PFSK-1 (cell line): ENCODE data around the gene HEATR9.

ENCODE experiments used
- FOXP2 ChIP-seq: optimal IDR thresholded peaks from 2 replicates; pipeline ENCODE3; 2011; ENCODE audit warnings: borderline replicate concordance, control low read depth, inconsistent platforms; ENCODE audit not compliant: insufficient read depth; ENCODE audit errors: extremely low read length, extremely low read depth
- POLR2AphosphoS5 ChIP-seq: IDR thresholded peaks from 2 replicates; pipeline ENCODE4 v1.6.1; 2012; ENCODE audit warnings: low read depth, mild to moderate bottlenecking, control low read depth, low read length, moderate library complexity
- SIN3A ChIP-seq: IDR thresholded peaks from 2 replicates; pipeline ENCODE4 v1.6.1; 2012; ENCODE audit warnings: mild to moderate bottlenecking, low read length, moderate library complexity, borderline replicate concordance; ENCODE audit not compliant: insufficient read depth
- TAF1 ChIP-seq: IDR thresholded peaks from 2 replicates; pipeline ENCODE4 v1.6.1; 2012; ENCODE audit warnings: low read length, control low read depth, borderline replicate concordance; ENCODE audit not compliant: insufficient read depth
- TF ChIP-seq, protein P1 (sequence below), 2 experiments: IDR thresholded peaks; 2 replicates each; pipeline versions ENCODE4 v1.6.1 to v1.8.0; 2011 to 2012; ENCODE audit warnings: low read depth in 2 of 2, low read length in 2 of 2, control low read depth in 1 of 2, inconsistent platforms in 1 of 2, mild to moderate bottlenecking in 1 of 2, moderate library complexity in 1 of 2; ENCODE audit not compliant: insufficient read depth in 1 of 2

DNA sequence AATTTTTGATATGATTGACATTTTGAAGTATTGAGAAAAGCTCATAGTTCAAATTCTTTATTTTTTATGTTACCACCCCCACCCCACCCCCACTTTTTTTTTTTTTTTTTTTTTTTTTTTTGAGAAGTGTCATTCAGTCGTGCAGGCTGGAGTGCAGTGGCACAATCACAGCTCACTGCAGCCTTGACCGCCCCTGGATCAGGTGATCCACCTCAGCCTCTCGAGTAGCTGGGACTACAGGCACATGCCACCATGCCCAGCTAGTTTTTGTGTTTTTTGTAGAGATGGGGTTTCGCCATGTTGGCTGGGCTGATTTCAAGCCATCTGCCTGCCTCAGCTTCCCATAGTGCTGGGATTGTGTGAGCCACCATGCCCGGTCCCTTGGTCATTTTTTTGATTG lies 52.0 kb downstream of the HEATR9 start:
- TF ChIP-seq, protein P1, sequence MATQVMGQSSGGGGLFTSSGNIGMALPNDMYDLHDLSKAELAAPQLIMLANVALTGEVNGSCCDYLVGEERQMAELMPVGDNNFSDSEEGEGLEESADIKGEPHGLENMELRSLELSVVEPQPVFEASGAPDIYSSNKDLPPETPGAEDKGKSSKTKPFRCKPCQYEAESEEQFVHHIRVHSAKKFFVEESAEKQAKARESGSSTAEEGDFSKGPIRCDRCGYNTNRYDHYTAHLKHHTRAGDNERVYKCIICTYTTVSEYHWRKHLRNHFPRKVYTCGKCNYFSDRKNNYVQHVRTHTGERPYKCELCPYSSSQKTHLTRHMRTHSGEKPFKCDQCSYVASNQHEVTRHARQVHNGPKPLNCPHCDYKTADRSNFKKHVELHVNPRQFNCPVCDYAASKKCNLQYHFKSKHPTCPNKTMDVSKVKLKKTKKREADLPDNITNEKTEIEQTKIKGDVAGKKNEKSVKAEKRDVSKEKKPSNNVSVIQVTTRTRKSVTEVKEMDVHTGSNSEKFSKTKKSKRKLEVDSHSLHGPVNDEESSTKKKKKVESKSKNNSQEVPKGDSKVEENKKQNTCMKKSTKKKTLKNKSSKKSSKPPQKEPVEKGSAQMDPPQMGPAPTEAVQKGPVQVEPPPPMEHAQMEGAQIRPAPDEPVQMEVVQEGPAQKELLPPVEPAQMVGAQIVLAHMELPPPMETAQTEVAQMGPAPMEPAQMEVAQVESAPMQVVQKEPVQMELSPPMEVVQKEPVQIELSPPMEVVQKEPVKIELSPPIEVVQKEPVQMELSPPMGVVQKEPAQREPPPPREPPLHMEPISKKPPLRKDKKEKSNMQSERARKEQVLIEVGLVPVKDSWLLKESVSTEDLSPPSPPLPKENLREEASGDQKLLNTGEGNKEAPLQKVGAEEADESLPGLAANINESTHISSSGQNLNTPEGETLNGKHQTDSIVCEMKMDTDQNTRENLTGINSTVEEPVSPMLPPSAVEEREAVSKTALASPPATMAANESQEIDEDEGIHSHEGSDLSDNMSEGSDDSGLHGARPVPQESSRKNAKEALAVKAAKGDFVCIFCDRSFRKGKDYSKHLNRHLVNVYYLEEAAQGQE (IDR thresholded peaks at IDR 0.05; ENCODE audit: insufficient read depth in 1 of 2, low read depth in 2 of 2, low read length in 2 of 2) = no peak
- TF ChIP-seq POLR2AphosphoS5 = no peak
- TF ChIP-seq TAF1 = no peak
- no peak for TF ChIP-seq SIN3A
- TF ChIP-seq FOXP2 = no peak
